ENCODE results near the gene PNKD.

Gene PNKD

DNA sequence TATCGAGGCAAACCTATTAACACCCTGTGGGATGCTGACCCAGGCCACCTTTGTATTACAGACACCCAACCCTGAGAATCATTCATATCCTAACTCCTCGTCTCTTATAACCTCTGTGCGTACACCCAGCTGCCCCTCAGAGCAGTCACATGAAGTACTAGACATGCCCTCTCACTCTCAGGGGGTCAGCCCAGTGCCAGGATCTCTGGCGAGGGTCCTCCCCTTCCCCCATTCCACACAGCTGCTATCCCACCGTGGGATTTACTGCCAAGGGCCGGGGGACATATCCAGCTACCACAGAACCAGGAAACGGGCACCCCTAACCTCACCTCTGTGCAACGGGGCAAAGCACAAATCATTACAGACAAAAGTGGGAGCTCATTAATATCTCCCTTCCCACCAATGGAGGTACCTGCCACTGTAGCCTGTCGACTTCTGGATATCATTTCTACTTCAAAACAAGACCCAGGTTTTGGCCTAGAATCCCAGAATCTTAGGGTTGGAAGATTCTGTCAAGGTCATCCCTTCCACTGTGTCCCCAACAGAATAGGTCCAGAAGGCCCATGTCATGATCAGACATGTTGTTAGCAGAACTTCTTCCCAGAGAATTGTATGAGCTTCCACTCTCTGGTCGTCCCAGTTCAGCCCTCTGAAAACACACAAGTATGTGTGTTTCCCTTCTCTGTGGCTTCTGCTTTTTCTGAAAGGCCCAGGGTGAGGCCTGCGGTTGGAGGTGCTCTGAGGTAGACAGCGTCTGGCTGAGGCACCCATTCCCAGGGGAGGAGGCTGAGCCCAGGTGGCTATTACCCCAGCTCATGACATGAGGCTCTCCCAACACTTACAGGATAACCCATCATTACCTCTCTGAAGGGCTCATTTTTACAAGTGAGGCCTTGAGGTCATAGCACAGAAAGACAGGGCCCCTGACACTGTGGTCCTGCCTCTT, 20.3 kb downstream of the PNKD start:
- Histone ChIP-seq H3K27me3 (ENCODE audit: control insufficient read depth, insufficient read depth, low read length) (peaks cover 7% of the 10 kb centered on the region), H3K27ac (ENCODE audit: low read length) (no peak overlapping the region), H3K9ac (ENCODE audit: low read length) (no peak overlapping the region), H3K36me3 (ENCODE audit: control insufficient read depth, low read depth, low read length) (no peaks in the 10 kb centered on the region), H3K9me3 (ENCODE audit: control insufficient read depth, low read depth, low read length) (no peaks in the 10 kb centered on the region), H3K4me1 (ENCODE audit: control insufficient read depth, low read depth, low read length) (peaks cover 24% of the 10 kb centered on the region), H3K4me3 (ENCODE audit: low read length) (no peak overlapping the region)

DNA sequence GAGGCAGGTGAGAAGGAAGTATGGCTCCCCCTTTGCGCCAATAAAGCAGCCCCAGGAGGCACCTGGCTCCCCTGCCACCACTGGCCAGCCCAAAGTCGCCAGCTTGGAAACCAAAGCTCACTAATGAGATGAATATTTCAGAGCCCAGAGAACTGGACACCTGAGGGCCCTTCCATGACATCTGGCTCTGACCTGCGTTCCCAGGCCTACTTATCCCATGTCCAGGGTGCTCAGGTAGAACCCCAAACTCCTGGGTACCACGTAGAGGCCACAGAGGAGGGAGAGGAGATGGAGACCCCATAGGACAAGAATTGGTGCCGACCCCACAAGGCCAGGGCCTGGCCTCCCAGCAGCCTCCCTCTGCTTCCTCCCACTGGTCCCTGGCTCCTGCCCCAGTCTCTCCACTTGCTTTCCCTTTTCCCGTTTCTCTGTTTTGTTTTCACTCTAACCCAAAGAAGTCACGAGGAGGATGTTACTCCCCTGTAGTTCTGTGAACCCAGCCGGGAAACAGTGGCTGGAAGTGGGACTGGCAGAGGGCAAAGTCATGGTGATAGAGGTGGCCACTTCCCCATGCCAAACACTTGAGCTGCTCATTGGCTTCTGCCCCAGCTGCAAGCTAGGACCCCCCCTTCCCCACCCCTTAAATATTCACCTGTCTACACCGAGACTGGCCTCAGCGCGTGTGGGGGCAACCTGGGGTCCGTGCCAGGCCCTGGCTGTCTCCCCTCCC, 21.2 kb downstream of the PNKD start:
- Histone ChIP-seq H3K4me1 (ENCODE audit: control insufficient read depth, low read depth, low read length) (peaks cover 24% of the 10 kb centered on the region), H3K9me3 (ENCODE audit: control insufficient read depth, low read depth, low read length) (no peaks in the 10 kb centered on the region), H3K27me3 (ENCODE audit: control insufficient read depth, insufficient read depth, low read length) (peaks cover 7% of the 10 kb centered on the region), H3K9ac (ENCODE audit: low read length) (peak overlapping the region; percentile 31), H3K4me3 (ENCODE audit: low read length) (peak overlapping the region; percentile 65), H3K27ac (ENCODE audit: low read length) (no peak overlapping the region), H3K36me3 (ENCODE audit: control insufficient read depth, low read depth, low read length) (no peaks in the 10 kb centered on the region)

DNA sequence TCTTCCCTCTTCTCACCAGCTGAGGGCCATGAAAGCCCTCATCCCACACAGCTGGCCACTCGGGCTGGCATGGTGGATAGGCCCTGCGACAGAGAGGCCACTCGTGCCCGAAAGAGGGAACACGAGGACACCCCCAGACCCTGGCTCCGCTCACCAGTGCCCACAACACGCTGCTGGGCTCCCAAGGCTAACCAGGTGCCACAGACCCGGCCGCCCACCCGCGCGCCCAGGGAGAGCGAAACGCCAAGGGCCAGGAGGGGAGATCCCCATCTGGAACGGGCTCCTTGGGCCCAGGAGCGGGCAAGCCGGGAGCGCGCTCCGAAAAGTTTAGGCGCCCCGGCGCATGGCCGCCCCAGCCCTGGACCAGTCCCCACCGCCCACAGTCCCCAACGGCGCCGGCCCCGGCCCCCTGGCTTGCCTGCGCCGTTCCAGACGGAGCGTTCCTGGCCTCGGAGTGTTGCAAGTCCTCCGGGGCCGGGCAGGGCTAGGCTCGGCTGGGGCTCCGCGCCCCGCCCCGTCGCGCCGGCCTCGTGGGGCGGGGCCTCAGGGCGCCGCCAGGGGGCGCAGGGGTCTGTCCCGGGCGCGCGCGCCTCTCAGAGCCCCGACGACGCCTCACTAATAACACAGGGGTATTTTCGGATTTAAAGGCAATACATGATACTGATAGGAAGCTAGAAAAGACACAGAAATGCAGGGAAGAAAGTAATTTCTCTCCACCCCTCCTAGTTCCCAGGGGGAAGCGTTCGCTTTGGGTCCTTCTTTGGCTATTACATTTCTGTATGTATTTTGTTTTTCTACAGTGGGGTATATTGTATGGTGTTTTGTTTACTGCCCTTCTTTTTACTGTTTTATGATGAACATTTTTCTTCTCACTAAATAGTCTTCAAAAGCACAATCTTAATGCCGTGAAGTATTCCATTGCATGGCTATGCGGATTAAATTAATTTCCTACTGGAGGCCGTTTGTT, 22.0 kb downstream of the PNKD start, which contains the start of gene TMBIM1:
Gene TMBIM1 (minus strand): TSS at position 456 of the 967 bp plus-strand sequence. CDS start 10,362 bp downstream, outside the sequence.
- Histone ChIP-seq H3K9ac (ENCODE audit: low read length) (peak within 1 kb of the TSS; percentile 31), H3K4me3 (ENCODE audit: low read length) (peak within 1 kb of the TSS; percentile 65), H3K36me3 (ENCODE audit: control insufficient read depth, low read depth, low read length) (no peaks in the 10 kb centered on the region), H3K27ac (ENCODE audit: low read length) (no peak within 1 kb of the TSS), H3K27me3 (ENCODE audit: control insufficient read depth, insufficient read depth, low read length) (peaks cover 7% of the 10 kb centered on the region), H3K9me3 (ENCODE audit: control insufficient read depth, low read depth, low read length) (no peaks in the 10 kb centered on the region), H3K4me1 (ENCODE audit: control insufficient read depth, low read depth, low read length) (peaks cover 16% of the 10 kb centered on the region)

DNA sequence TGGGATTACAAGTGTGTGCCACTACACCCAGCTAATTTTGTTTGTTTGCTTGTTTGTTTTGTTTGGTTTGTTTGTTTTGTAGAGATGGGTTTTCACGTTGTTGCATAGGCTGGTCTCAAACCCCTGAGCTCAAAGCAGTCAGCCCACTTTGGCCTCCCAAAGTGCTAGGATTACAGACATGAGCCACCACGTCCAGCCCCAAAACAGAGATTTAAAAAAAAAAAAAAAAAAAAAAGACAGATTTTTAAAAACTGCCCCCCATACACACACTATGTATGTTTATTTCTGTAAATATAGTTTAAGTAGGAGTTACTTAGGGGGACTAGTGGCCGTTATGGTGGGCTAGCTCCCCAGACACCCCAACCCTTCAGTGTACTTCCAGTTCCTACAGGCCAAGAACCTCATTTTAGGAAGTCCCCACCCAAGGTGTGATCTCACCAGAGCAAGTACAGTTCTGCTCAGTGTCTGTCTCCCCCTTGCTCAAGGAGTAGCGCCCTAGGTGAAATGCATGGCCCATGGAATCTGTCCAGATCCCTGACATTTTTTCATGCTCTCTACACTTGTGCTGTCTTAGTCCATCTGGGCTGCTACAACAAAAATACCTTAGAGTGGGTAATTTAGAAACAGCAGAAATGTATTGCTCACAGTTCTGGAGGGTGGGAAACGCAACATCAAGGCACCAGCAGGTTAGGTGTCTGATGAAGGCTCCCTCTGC, 23.6 kb downstream of the PNKD start:
- Histone ChIP-seq H3K4me3 (ENCODE audit: low read length) (no peak overlapping the region), H3K4me1 (ENCODE audit: control insufficient read depth, low read depth, low read length) (peaks cover 15% of the 10 kb centered on the region), H3K27ac (ENCODE audit: low read length) (no peak overlapping the region), H3K9me3 (ENCODE audit: control insufficient read depth, low read depth, low read length) (no peaks in the 10 kb centered on the region), H3K27me3 (ENCODE audit: control insufficient read depth, insufficient read depth, low read length) (peaks cover 7% of the 10 kb centered on the region), H3K9ac (ENCODE audit: low read length) (no peak overlapping the region), H3K36me3 (ENCODE audit: control insufficient read depth, low read depth, low read length) (no peaks in the 10 kb centered on the region)

DNA sequence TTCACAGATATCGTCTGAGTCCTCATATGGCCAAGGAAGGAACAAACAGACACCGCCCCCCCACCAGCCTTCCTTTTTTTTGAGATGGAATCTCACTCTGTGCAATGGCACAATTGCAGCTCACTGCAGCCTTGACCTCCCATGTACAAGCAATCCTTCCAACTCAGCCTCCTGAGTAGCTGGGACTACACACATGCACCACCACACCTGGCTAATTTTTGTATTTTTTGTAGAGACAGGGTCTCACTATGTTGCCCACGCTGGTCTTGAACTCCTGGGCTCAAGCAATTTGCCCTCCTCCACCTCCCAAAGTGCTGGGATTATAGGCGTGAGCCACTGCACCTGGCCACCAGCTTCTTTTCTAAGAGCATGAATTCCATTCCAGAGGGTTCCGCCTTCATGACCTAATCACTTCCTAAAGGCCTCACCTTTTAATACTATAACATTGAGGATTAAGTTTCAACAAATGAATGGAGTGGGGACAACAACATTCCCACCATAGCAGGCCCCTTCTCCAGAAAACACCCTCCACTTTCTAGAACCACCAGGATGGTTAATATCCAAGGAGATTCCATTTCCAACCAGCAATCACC, 24.2 kb downstream of the PNKD start:
- Histone ChIP-seq H3K9me3 (ENCODE audit: control insufficient read depth, low read depth, low read length) (no peaks in the 10 kb centered on the region), H3K4me1 (ENCODE audit: control insufficient read depth, low read depth, low read length) (peaks cover 15% of the 10 kb centered on the region), H3K9ac (ENCODE audit: low read length) (no peak overlapping the region), H3K36me3 (ENCODE audit: control insufficient read depth, low read depth, low read length) (no peaks in the 10 kb centered on the region), H3K27ac (ENCODE audit: low read length) (no peak overlapping the region), H3K27me3 (ENCODE audit: control insufficient read depth, insufficient read depth, low read length) (peaks cover 7% of the 10 kb centered on the region), H3K4me3 (ENCODE audit: low read length) (no peak overlapping the region)

DNA sequence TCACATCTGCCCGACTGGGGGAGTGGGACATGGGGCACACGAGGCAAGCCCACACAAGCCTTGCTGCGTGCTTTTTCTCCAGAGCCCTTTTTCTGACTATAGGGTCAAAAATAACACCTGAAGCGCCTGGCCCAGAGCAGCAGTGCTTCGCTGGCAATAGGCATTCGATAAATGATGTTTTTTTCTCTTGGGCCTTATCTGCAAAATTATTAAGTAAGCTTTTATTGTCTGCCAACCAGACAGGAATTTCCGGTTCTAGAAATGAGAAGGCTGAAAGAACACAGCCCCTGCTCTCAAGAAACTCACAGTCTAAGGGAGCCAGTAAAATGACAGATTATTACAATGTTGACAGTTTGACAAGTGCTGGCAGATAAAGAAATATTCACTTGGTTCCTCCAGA, 24.7 kb downstream of the PNKD start:
- H3K9me3 ChIP-seq (ENCODE audit: control insufficient read depth, low read depth, low read length) = no peaks in the 10 kb centered on the region
- no peak overlapping the region for H3K9ac ChIP-seq (ENCODE audit: low read length)
- peaks cover 7% of the 10 kb centered on the region for H3K27me3 ChIP-seq (ENCODE audit: control insufficient read depth, insufficient read depth, low read length)
- H3K36me3 ChIP-seq (ENCODE audit: control insufficient read depth, low read depth, low read length) = no peaks in the 10 kb centered on the region
- H3K27ac ChIP-seq (ENCODE audit: low read length) = no peak overlapping the region
- peaks cover 15% of the 10 kb centered on the region for H3K4me1 ChIP-seq (ENCODE audit: control insufficient read depth, low read depth, low read length)
- no peak overlapping the region for H3K4me3 ChIP-seq (ENCODE audit: low read length)

DNA sequence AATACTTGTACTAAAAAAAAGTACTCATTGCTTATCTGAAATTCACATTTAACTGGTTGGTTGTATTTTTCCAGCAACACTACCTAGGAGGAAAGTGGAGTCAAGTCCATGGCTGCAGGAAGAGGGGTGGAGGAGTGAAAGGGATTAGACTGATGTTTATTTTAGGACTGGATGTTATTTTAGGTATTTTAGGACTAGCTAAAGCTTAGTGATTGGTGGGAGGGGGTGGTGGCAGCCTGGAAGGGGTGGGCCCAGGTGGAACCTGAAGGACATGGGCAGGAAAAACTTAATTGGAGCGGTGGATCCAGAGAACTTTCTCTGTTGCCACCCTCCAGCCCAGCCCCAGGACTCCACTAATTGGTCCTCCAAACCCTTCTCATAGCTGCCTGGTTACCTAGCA, 25.9 kb downstream of the PNKD start:
- Histone ChIP-seq H3K4me3 (ENCODE audit: low read length) (no peak overlapping the region), H3K9me3 (ENCODE audit: control insufficient read depth, low read depth, low read length) (no peaks in the 10 kb centered on the region), H3K9ac (ENCODE audit: low read length) (no peak overlapping the region), H3K36me3 (ENCODE audit: control insufficient read depth, low read depth, low read length) (no peaks in the 10 kb centered on the region), H3K4me1 (ENCODE audit: control insufficient read depth, low read depth, low read length) (peaks cover 15% of the 10 kb centered on the region), H3K27ac (ENCODE audit: low read length) (no peak overlapping the region), H3K27me3 (ENCODE audit: control insufficient read depth, insufficient read depth, low read length) (peaks cover 7% of the 10 kb centered on the region)

DNA sequence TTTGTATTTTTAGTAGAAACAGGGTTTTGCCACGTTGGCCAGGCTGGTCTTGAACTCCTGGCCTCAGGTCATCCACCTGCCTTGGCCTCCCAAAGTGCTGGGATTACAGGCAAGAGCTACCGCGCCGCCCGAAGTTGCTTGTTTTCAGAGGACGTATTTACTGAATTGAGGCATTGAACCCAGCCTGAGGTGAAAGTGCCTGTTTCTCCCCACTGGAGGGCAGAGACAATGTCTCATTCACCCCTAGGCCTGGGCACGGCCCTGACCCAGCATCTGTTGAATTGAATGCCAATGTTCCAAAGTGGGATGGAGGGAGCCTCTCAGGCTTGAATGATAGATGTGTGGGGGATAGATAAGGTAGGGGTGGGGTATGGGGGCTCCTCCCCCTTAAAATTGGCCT, 26.5 kb downstream of the PNKD start:
- Histone ChIP-seq H3K4me1 (ENCODE audit: control insufficient read depth, low read depth, low read length) (peaks cover 12% of the 10 kb centered on the region), H3K36me3 (ENCODE audit: control insufficient read depth, low read depth, low read length) (no peaks in the 10 kb centered on the region), H3K9me3 (ENCODE audit: control insufficient read depth, low read depth, low read length) (no peaks in the 10 kb centered on the region), H3K27me3 (ENCODE audit: control insufficient read depth, insufficient read depth, low read length) (peaks cover 7% of the 10 kb centered on the region), H3K27ac (ENCODE audit: low read length) (no peak overlapping the region), H3K9ac (ENCODE audit: low read length) (no peak overlapping the region), H3K4me3 (ENCODE audit: low read length) (no peak overlapping the region)

DNA sequence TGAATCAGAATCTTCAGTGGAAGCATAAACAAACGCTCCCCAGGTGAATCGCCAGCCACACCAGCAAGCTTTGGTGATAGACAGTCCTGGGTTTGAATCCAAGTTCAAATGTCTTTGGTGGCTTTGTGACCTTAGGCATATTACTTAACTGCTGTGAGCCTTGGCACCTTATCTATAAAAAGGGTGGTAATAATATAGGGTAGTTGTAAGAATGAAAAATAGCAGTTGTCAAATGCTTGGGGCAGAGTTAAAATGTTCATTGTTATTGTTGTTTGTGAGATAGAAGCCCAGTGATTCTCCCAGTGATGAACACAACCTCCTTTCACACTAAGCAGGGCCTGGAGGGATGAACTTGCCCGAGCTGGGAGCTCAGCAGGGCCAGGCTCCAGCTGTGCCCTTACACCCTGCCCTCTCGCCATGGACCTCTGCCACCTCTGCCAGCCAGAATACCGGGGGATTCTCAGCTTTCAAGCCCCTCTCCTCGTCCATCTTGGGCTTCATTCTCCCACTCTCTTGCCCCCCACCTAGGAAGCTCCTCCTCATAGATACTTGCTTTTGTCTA, 28.1 kb downstream of the PNKD start:
- Histone ChIP-seq H3K36me3 (ENCODE audit: control insufficient read depth, low read depth, low read length) (no peaks in the 10 kb centered on the region), H3K4me1 (ENCODE audit: control insufficient read depth, low read depth, low read length) (peaks cover 3% of the 10 kb centered on the region), H3K27me3 (ENCODE audit: control insufficient read depth, insufficient read depth, low read length) (no peaks in the 10 kb centered on the region), H3K27ac (ENCODE audit: low read length) (no peak overlapping the region), H3K9ac (ENCODE audit: low read length) (no peak overlapping the region), H3K4me3 (ENCODE audit: low read length) (no peak overlapping the region), H3K9me3 (ENCODE audit: control insufficient read depth, low read depth, low read length) (no peaks in the 10 kb centered on the region)

DNA sequence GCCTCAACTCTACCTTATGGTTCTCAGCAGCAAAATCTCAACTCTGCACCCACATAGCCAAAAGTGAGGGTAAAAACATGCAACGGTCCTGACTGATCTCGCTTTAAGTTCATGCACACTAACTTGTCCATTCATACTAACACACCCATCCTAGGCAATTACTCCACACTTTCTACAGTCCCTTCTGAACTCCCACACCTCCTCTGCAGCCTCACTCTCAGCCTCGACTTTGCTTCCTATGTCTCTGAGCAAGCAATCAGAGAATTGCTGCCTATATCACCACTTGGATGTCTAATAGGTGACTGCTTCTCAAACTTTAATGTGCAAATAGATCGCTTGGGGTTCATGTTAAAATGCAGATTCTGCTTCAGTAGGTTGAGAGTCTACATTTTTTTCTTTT, 29.8 kb downstream of the PNKD start:
- no peaks in the 10 kb centered on the region for H3K9me3 ChIP-seq (ENCODE audit: control insufficient read depth, low read depth, low read length)
- no peaks in the 10 kb centered on the region for H3K36me3 ChIP-seq (ENCODE audit: control insufficient read depth, low read depth, low read length)
- H3K4me1 ChIP-seq (ENCODE audit: control insufficient read depth, low read depth, low read length) = peaks cover 1% of the 10 kb centered on the region
- no peak overlapping the region for H3K9ac ChIP-seq (ENCODE audit: low read length)
- no peak overlapping the region for H3K27ac ChIP-seq (ENCODE audit: low read length)
- no peak overlapping the region for H3K4me3 ChIP-seq (ENCODE audit: low read length)
- H3K27me3 ChIP-seq (ENCODE audit: control insufficient read depth, insufficient read depth, low read length) = no peaks in the 10 kb centered on the region

Measured in iPS-18a (cell line).